Measurements from ENCODE around the gene CDH24.

DNA sequence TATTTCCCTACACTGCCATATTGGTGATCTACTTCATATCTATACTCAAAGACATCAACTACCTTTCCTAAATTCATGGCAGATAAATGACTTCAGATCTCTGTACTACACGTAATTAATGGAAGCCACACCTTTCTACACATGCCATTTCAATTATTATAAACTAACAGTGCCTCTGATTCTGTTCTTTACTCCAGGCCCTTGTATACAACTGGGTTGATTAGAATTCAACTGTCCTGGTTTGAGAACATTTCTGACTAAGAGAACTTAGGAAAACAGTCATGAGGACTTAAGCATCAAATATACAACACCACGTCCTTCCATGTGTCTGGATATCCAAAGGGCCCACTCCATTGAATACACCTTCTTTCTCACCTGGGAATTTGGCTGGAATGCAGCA lies 35.8 kb upstream of the CDH24 start:
- TF ChIP-seq CTCF (IDR thresholded peaks at IDR 0.05; ENCODE audit: insufficient read depth, low read length) (no peak), SPI1 (IDR thresholded peaks at IDR 0.05; ENCODE audit: borderline replicate concordance, low read depth) (no peak), POLR2AphosphoS5 (IDR thresholded peaks at IDR 0.05; ENCODE audit: low read depth) (no peak), GABPA (IDR thresholded peaks at IDR 0.05; ENCODE audit: low read depth) (no peak)
- TF ChIP-seq, protein P1, sequence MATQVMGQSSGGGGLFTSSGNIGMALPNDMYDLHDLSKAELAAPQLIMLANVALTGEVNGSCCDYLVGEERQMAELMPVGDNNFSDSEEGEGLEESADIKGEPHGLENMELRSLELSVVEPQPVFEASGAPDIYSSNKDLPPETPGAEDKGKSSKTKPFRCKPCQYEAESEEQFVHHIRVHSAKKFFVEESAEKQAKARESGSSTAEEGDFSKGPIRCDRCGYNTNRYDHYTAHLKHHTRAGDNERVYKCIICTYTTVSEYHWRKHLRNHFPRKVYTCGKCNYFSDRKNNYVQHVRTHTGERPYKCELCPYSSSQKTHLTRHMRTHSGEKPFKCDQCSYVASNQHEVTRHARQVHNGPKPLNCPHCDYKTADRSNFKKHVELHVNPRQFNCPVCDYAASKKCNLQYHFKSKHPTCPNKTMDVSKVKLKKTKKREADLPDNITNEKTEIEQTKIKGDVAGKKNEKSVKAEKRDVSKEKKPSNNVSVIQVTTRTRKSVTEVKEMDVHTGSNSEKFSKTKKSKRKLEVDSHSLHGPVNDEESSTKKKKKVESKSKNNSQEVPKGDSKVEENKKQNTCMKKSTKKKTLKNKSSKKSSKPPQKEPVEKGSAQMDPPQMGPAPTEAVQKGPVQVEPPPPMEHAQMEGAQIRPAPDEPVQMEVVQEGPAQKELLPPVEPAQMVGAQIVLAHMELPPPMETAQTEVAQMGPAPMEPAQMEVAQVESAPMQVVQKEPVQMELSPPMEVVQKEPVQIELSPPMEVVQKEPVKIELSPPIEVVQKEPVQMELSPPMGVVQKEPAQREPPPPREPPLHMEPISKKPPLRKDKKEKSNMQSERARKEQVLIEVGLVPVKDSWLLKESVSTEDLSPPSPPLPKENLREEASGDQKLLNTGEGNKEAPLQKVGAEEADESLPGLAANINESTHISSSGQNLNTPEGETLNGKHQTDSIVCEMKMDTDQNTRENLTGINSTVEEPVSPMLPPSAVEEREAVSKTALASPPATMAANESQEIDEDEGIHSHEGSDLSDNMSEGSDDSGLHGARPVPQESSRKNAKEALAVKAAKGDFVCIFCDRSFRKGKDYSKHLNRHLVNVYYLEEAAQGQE (IDR thresholded peaks at IDR 0.05; ENCODE audit: insufficient replicate concordance, low read depth) = no peak

All from HL-60 (cell line).